ENCODE results near the gene DBH. TPM values are rescaled to one million over a fixed set of nuclear protein-coding genes. Genes with fewer than 3 reads are reported as not detected.
A peak's percentile ranks its signal among the peaks of the same experiment; 100 is the strongest.

Gene DBH
- total RNA-seq, 1 donor from 2014 or later = not detected

DNA sequence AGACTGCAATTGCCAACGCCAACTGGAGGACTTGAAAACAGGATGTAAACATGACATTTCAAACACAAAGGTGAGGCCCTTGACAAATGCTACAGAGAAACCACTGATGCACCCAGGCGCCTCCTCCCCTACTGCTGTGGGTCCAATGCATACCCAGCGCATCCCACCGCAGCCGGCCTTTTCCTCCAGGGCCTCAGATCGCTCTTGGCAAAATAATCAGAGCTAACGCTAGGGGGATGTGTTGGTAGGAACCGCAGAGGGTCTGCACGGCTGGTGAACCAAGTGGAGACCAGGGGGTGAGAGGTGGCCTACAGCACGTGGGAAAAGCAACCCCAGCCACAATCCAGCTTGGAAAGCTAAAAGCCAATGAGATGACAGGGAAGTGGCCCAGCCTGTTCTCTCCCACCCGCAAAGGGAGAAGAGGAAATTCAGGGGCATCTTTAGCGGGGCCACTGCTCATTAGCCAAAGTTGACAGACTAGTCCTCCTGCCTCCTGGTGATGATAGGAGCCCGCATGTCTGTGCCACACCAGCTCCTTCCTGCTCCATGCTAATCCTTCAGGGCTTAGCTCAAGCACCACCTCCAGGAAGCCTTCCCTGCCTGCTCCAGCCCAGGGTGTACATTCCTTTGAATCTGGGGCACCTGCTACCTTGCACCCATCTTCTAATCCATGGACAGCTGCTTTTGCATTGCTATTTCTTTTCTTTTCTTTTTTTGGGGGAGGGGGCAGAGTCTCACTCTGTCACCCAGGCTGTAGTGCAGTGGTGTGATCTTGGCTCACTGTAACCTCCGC is 32.8 kb upstream of the DBH start:
- DNase-seq (no peak), ATAC-seq (no peak)
- intact Hi-C loops (cut with micrococcal nuclease) = no loop called here

DNA sequence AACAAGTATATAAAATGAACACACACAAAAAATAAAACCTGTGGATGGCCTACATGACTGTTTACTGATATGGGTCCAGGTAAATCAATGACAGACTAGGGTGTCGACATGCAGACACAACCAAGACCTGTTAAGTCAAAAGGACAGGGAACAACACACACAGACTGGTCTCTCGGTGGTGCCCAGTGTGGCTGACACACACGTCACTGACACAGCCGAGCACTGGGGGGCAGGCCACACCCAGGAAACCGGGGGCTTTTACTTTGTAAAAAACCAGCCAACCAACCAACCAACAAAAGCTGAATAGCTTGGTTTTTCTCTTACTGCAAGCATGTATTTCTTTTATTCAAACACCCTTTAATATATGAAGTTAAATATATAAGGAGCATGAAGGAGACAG is 31.9 kb upstream of the DBH start:
- intact Hi-C loops (cut with micrococcal nuclease) = no loop called here
- DNase-seq (no peak), ATAC-seq (no peak)

DNA sequence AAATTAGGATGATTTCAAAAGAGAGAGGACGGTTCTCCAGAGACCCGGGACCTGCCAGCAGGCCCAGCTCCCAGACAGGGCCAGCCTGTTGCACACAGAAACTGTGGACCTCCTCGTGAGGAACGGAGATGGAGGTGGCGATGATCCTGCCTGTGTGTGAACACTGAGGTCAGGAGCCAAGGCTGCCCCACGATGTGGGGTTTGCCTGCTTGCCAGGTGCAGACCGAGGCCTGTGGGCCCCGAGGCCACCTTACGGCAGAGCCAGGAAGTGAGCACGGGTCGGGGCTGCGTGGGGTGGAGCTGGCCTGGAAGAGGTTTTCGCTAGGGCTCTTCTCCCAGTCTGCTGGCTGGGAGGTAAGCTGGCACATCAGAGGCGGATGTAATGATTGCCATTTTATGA is 31.3 kb upstream of the DBH start:
- DNase-seq (no peak), ATAC-seq (no peak)
- intact Hi-C loops (cut with micrococcal nuclease) = no loop called here

DNA sequence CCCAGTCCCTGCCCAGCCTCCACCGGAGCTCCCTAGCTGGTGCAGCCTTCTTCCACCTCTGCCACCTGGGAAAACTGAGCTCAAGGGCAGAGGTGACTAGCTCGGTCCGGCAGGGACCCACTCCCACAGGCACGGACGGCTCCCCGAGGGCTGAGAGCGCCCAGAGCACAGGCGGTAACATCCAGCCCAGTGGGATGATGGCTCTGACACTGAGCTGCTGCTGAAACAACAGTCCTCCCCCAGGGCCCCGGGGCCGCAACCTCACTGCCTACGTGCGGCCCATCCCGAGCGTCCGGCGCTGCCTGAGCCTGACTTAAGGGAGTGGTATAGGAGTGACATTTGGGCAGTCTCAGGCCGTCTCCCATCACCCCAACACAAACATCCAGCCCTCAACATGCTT is 30.7 kb upstream of the DBH start:
- ATAC-seq (no peak), DNase-seq (no peak)
- intact Hi-C loops (cut with micrococcal nuclease) = no loop called here

DNA sequence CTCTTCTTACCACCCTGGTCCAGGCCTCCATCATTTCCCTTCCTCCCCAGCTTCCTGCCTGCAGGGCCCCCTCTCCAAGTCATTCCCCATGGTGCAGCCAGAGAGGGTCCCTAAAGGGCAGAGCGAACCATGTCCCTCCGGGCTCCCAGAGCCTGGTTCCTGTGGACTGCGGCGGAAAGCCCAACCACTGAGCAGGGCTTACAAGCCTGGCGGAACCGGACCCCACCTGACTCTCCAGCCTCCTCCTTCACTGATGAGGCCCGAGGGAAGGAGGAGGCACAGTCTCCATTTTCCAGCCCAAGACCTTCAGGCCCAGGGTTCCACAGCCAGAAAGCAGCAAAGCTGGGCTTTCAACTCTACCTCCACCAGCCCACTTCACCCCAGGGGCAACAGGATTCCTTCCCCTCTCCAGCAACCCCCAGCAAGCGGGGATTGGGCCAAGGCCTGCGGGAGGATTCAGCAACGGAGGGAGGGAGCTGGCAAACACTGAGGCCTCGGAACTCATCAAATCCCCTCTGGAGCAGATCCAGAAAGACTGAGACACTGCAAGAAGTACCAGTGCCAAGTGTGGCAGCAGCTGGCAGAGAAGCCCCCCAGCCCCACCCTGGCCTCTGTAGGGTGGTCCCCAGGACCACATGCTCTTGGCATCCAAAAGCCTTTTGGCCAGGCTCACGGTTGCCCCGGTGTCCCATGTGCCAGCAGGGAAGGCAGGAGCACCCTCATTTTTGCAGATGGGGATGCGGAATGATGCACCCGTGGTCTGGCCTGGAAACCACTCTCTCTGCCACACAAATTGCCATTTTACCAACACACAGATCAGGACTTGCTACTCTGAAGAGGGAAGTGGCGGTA is 30.1 kb upstream of the DBH start:
- no peak for DNase-seq
- intact Hi-C loops (cut with micrococcal nuclease) = no loop called here
- no peak for ATAC-seq

DNA sequence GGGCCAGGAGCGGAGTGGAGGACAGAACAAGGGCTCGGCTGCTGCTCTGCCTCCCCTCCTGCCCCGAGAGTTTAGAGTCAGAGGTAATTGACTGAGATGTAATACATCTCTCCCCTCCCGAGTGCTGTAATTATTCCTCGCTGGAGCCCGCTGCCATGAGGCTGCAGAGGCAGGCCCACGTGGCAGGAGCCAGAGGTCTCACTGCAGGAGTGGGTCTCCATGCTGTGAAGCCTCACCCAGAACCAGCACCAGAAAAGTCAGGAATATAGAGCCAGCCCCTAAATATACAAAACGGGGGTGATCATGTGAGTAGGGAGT is 29.5 kb upstream of the DBH start:
- intact Hi-C loops (cut with micrococcal nuclease) = no loop called here
- DNase-seq (no peak), ATAC-seq (no peak)

DNA sequence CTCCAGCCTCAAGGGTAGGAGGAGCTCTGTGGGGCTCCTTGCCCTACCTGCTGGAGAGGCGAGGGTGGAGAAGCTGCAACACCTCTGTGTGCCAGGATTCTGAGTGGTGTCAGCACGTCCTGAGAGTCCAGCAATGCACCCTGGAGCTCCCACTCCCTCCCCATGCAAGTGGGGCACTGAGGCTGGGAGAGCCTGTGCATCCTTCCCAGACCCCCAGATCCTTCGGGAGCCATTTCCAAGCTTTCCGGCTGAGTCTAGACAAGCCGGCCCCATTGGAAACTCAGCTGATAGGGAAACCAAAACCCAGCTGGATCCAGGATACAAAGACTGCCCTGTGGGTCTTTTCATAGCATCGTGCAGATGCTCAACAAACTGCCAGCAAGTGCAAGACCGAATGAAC is 28.8 kb upstream of the DBH start:
- ATAC-seq (no peak), DNase-seq (no peak)
- intact Hi-C loops (cut with micrococcal nuclease) = no loop called here

DNA sequence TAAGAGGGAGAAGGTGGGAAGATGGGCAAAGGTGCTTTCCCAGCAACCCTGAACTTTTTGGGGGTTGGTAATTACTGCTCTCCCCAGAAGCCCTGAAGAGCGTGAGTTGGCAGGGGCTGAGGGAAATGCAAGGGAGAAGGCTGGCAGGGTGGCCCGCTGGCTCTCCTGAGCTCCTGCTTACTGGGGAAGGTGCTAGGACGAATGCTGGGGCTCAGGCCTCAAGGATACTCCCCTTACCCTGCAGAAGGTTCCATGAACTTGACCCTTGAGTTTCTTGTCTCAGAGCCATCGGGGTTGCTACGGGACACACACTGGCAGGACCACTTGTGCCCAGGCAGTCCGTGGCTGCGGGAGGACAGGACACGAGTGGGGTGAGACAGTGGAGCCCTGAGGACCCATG is 28.2 kb upstream of the DBH start:
- no peak for ATAC-seq
- intact Hi-C loops (cut with micrococcal nuclease) = no loop called here
- DNase-seq = no peak

DNA sequence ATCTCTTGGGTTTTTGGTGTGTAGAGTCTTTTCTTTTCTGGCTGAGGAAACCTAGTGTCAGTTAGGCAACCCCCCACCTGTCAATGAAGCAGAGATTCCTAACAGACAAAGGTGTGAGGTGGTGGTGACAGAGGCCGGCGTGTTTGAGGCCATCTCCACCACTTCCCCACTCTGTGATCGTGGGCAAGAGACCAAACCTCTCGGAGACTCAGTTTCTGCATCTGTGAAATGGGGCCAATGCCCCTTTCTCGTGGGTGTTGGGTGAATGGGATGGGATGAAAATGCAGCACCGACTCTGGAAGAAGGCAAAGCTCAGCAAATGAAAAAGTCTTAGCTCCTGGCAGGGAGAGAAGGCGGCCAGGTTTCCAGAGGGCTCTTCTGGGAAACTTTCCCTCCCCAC is 27.8 kb upstream of the DBH start:
- intact Hi-C loops (cut with micrococcal nuclease) = no loop called here
- DNase-seq = no peak
- no peak for ATAC-seq

DNA sequence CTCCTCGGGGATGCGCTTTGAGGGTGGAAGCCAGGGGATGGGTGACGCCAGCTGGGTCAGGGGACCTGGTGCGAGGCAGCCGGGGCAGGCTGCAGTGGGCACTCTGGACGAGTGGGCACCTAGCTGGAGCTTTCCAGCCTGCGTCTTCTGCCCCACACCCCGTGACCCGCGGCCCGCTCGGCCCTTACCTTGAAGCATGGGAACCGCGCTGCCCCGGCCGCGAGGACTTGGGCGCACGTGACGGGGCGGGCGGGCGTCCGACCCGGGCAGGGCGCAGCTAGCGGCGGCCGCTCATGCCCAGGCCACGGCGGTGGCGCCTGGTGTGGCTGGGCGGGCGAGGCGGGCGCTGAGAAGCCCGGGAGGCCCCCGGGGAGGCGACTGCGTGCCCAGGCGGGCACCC is 27.3 kb upstream of the DBH start:
- DNase-seq (no peak), ATAC-seq (no peak)
- intact Hi-C loops (cut with micrococcal nuclease) = no loop called here

DNA sequence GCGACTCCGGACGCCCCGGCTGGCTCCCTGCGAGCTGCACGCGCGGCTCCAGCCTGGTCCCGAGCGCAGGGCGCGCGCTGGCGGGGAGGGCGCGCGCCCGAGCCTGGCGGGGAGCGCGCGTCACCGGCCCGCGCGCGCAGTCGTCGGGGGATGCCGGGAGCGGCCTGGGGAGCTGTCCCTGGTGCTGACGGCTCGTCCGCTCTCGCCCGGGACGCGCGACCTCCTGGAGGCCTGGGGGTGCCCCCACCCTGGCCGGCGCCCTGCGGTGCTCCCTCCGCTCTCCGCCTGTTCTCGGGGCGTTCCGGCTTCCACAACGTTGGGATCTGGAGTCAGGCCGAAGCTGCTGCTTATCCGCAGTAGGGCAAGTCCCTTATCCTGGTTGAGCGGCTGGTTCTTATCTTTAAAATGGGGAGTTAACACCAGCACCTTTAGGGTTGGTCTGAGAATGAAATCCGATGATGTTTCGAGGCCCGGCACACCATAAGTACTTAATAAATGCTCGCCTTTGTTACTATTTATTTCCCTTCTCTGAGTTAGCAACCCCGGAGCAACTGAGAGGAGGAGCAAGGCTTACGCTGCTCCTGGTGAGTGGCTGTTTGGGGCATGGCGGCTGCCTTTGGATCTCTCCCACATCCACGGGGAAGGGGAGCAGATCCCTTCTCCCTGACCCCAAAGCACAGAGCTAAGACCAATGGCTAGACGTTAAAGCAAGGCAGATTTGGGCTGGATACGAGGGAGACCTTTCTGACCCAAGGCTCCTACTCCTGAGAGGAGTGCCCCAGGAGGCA is 26.7 kb upstream of the DBH start, which contains the start of gene FAM163B:
Gene FAM163B, minus strand, starts transcription at position 79 of the 788 bp plus-strand sequence. CDS start 29,166 bp downstream, outside the sequence.
- intact Hi-C loops (cut with micrococcal nuclease) = no loop called here
- DNase-seq = peak; percentile 72
- ATAC-seq = peak; percentile 93

DNA sequence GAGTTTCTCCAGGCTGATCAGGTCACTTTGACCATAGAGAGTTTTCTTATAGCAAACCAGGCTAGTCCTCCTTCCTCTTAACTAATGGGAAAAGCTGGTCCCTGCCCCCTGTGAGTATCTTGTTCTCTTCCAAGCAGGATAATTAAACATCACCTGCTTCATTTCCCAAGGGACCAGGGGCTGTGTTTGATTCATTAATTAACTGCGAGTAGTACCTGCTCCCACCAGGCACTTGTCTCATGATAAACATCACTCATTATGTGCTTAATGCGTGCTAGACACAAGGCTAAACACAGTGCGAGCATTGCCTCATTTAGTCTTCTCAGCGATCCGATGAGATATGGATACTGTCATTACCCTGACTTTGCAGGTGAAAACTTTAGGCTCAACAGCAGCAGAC is 25.3 kb upstream of the DBH start:
- intact Hi-C loops (cut with micrococcal nuclease) = no loop called here
- DNase-seq = no peak
- no peak for ATAC-seq

DNA sequence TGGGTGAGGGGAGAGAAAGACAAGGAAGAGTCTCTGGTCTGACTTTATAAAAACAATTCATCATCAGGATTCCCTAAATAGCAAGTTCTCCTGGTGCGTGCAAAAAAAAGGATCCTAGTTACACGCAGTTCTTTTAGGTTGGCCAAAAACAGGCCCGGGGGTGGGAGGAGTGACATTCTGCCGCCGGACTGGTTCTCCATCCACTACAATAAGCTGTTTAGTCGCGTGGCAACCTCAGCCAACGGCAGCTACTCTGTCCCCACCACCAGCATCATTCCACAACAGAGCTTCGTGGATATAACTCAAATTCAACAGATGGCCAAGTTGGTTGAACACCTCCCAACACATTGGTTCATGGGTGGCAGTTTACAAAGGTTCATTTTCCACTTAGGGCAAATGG is 24.1 kb upstream of the DBH start:
- intact Hi-C loops (cut with micrococcal nuclease) = no loop called here
- DNase-seq (no peak), ATAC-seq (no peak)

DNA sequence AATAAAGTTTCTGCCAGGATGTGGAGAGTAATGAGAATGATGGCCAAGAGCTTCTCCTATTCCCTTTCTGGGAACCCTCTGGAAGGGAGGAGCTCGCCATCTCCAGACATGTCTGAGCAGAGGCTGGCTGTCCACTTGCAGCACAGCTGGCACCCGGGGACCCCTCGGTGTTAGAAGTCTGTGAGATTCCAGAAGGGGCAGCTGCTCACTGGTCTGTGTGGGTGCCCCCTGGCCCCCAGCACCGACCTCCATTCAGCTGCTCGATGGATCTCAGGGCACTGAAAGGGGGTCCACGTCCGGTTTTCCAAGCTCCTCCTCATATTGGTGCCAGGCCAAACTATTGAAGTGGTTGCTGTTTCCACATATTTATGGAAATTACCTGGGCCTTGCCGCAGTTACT is 23.3 kb upstream of the DBH start:
- DNase-seq (no peak), ATAC-seq (no peak)
- intact Hi-C loops (cut with micrococcal nuclease) = no loop called here

DNA sequence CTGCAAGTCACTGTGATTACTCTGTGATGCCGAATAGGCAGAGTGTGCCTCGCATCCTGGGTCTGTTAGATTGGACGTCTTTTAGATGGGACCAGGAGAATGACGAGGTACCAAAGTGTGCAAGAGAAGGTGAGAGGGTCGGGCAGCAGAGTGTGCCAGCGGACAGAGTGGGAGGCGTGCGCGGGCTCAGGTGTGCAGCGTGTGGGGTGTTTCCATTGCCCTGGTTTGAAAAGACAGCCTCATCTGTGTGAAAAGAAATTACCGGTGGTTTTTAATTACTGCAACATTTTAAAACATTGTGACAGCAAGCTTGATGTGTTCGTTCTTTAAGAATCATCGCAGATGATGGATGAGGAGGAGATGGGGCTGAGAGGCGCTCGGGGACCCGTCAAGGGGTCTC is 22.7 kb upstream of the DBH start:
- intact Hi-C loops (cut with micrococcal nuclease) = no loop called here
- DNase-seq (no peak), ATAC-seq (no peak)

DNA sequence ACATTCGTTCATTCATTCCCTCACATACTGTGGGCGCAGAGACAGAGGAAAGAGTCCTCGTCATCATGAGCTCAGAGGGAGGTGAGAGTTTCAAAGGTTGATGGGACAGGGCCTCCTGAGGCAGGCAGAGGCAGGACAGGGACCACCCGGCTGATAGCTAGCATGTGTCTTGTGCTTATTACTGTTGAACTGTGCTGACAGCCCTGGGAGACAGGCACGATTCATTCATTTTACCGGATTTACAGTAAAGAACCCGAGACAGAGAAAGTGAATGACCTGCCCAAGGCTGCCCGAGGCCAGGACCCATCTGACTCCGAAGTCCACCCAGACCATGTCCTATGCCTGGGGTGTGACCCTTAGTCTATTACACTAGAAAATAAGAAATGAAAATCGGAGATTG is 22.1 kb upstream of the DBH start:
- intact Hi-C loops (cut with micrococcal nuclease) = no loop called here
- ATAC-seq (no peak), DNase-seq (no peak)

DNA sequence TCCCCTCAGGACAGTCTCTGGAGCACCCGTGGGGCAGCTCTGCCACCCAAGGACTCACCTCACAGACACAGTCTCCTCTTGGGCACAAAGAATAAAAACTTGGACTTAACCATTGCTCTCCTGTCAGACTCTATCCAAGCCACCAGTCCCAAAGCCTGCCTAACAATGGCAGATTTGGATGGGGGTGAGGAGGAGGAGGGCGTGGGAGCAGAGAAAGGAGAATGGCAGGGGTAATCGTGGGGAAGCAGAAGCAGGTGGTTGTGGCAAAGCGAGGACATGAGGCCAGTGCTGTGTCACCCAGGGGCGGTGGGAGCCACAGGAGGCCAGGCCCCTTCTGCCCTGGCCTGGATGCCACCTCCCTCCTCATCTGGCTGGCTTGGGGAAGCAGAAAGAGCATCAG is 21.5 kb upstream of the DBH start:
- DNase-seq = no peak
- intact Hi-C loops (cut with micrococcal nuclease) = no loop called here
- no peak for ATAC-seq

DNA sequence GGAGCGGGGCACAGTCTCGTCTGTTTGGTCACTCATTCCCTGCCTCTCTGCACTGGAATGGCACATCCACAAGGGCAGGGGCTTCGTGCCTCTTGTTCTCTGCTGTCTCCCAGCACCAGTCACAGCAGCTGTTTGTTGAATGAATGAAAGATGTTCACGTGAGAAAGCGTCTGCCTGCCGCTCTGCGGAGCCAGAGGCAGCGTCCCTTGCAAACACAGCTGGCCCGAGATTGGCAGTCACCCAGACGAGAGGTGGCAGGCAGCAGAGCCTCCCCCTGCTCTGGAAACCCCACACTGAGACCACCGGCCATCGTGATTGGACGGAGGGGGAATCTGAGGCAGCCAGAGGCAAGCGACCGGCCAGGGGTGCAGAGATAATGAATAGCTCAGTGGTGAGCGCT is 21.0 kb upstream of the DBH start:
- intact Hi-C loops (cut with micrococcal nuclease) = no loop called here
- DNase-seq = no peak
- ATAC-seq = no peak

DNA sequence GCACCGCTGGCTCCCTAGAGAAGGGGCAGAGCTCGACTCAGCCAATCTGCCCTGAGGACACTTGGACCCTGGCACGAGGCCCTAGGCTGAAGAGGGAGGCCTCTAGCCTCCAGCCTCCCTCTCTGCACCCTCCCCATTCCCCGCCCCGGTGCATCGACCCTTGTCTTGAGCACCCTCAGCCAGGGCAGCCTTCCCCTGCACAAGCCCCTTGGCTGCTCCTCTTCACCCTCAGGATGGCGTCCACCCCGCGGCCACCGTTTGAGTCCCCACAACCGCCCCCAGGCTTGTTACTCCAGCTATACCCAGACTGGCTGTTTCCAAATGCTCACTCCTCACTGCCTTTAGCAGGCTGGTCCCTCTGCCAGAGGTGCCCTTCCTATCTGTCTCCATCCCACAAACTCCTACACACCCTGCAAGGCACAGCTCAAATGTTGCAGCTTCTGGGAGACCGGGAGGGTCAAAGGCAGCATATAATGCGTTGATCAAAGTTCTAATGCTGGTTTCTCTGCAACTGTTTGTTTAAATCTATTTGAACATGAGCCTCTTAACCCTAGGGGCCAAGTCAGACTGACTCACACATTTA is 20.5 kb upstream of the DBH start:
- ATAC-seq (no peak), DNase-seq (no peak)
- intact Hi-C loops (cut with micrococcal nuclease) = no loop called here

Data from left ventricle myocardium superior (tissue), 1 donor.